GM19193 (cell line): ENCODE measurements around the gene GLTPD2.

Experiments used
- POLR2A ChIP-seq: IDR thresholded peaks from 4 replicates; pipeline ENCODE4 v1.6.1; 2011; ENCODE audit not compliant: insufficient read depth, insufficient read length; ENCODE audit errors: extremely low read depth

GLTPD2 gene

DNA sequence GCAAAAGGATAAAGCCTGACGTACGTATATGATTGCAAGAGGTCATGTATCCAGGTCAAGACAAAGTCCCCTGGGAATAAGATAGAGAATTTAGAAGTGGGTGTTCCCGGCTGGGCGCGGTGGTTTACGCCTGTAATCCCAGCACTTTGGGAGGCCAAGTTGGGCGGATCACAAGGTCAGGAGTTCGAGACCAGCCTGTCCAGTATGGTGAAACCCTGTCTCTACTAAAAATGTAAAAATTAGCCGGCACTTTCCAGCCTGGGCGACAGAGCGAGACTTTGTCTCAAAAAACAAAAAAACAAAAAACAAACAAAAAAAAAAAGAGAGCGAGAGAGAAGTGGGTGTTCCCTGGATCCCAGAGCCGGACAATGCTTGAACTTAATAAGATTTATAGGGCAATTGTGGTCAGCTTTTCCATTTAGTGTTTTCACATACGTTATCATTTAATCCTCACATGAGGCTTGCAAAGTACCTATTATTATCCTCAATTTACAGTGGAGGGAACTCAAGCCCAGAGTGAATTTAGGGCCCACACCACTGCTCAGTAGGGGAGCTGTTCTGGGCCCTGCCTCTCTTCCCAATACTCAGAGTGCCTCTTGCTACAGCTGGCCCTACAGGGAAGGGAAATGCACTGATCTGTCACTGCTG, 481 bp upstream of the GLTPD2 start:
- no peak for TF ChIP-seq POLR2A

DNA sequence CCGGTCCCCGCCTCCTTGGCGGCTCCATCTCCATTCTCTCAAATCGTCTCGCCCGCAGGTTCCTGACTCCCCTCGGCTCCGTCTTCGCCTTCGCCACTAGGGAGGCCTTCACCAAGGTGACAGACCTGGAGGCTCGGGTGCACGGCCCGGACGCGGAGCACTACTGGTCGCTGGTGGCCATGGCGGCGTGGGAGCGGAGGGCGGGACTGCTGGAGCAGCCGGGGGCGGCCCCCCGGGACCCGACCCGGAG, 862 bp downstream of the GLTPD2 start:
- no peak for TF ChIP-seq POLR2A

DNA sequence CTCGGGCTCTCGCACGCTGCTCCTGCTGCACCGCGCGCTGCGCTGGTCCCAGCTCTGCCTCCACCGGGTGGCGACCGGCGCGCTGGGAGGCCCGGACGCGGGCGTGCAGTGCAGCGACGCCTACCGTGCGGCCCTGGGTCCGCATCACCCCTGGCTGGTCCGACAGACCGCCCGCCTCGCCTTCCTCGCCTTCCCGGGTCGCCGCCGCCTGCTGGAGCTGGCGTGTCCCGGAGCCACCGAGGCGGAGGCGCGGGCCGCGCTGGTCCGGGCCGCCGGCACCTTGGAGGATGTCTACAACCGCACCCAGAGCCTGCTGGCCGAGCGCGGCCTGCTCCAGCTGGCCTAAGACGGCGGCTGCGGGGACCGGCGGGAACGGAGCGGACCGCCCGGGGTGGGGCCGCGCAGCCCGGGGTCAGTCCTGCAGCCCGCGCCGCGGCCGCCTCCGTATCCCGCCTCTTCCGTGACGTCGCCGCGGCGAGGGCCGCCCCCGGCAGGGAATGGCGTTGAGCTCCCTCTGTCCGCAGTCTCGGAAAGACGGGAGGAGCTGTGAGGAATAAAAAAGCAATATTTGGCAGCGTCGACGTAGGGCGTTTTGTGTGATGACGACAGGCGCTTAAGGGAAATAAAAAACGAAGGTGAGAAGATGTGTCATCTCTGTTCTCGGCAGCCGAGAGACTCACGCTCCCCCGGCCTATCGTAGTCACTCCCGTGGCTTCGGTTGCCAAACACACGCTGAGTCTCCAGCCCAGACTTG, 1.4 kb downstream of the GLTPD2 start:
- peak; percentile 71 for TF ChIP-seq POLR2A

DNA sequence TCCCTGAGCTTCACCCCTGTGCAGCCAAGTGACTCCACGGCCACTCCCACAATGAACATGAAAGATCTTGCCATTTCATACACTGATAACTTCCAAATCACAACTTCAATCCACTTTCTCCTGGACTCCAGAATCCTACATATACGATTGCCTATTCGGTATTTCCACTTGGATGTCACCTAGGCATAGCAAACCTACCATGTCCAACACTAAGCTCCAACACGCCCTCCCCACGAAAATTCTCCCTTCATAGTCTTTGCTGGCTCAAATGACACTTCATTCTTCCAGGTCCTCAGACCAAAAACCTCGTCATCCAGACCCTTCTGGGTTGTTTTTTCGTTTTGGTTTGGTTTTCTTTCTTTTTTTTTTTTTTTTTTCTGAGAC, 1.9 kb downstream of the GLTPD2 start:
- TF ChIP-seq POLR2A: no peak

DNA sequence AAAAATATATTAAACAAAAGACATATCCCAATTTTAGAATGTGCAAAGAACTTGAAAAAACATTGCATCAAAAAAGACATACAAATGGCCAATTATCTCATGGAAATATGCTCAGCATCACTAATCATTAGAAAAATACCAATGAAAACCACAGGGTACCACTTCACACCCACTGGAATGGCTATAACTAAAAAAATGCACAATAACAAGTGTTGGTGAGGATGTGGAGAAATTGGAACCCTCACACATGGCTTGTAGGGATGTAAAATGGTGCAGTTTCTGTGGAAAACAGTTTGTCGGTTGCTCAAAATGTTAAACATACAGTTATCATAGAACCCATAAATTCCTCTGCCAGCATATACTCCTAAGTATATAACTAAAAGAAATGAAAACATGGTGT, 6.4 kb downstream of the GLTPD2 start:
- TF ChIP-seq POLR2A: no peak

DNA sequence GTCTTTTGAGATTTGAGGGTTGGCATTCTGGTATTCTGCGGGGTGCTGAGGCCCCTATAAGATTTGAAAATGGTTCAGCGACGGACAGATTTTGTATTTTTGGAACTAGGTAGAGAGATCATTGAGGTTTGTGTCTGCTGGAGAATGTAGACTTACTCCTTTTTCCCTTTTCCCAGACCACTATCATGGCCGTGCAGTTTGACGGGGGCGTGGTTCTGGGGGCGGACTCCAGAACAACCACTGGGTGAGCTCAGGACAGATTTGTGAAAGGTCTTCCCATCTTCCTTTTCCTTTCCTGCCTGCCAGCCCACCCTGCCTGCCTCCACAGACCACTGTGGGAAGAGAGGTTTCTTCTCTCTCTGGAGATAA, 7.8 kb downstream of the GLTPD2 start:
- no peak for TF ChIP-seq POLR2A

DNA sequence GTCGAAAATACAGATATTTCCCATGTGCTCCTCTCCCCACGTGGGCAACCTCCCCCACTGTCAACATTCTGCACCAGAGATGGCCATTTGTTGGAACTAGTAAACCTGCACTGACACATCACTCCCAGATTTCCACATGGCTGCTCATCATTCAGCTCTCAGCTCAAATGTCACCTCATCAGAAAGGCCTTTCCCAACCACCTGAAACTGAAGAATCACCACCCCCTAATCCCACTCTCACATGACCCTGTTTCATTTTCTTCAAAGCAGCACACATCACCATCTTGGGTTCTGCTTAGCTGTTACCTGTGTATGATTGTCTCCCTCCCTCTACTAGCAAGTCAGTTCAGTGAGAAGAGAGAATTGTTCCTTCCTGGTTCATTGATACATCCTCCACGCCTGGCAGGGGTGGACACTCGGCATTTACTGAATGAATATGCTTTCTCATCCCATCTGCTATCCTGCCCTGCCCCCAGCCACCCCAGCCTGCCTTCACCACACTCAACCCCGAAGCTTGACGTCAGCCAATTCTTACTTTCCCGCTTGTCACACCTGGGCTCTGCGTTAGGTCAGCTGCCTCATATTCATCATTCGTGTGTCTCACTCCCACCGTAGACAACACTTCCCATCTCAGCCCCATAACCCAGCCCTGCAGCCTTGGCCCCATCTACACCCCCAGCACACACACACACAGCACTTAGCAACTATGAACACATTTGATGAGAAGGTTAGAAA, 11.9 kb downstream of the GLTPD2 start:
- TF ChIP-seq POLR2A: no peak

DNA sequence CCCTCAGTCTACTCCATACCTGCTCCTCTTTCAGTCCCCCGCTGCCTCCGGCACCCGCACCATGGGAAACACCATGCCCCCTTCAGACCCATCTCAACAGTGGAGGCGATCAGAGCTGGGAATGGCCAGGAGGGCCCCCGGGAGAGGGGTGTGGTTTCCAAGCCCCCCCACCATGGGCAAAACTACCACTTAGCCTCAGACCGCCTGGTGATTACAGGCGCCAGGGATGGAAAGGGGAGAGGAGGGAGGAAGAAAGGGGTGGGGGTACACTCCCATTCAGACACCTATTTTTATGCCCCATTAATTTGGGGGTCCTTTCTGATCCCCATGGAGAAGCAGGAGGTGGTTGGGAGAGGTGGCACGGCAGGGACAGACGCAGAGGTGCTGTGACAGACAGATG, 13.5 kb downstream of the GLTPD2 start, which contains the start of gene C17orf114:
TSS of gene C17orf114 (minus strand) at position 101 of the 400 bp plus-strand sequence.
- no peak for TF ChIP-seq POLR2A

DNA sequence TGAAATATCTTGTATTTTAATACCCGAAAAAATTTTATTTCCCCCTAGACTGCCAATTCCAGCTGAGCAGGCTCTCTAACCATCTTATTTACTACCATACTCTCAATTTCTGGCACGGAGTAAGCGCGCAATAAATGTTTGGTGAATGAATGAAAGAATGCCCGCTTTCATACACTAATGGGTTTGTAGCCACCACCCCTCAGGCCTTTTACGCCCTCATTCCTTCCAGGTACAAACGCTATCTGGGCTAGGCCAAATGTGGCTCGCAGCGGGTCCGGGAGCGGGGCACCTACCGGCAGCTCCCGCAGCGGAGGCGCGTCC, 17.7 kb downstream of the GLTPD2 start:
- no peak for TF ChIP-seq POLR2A

DNA sequence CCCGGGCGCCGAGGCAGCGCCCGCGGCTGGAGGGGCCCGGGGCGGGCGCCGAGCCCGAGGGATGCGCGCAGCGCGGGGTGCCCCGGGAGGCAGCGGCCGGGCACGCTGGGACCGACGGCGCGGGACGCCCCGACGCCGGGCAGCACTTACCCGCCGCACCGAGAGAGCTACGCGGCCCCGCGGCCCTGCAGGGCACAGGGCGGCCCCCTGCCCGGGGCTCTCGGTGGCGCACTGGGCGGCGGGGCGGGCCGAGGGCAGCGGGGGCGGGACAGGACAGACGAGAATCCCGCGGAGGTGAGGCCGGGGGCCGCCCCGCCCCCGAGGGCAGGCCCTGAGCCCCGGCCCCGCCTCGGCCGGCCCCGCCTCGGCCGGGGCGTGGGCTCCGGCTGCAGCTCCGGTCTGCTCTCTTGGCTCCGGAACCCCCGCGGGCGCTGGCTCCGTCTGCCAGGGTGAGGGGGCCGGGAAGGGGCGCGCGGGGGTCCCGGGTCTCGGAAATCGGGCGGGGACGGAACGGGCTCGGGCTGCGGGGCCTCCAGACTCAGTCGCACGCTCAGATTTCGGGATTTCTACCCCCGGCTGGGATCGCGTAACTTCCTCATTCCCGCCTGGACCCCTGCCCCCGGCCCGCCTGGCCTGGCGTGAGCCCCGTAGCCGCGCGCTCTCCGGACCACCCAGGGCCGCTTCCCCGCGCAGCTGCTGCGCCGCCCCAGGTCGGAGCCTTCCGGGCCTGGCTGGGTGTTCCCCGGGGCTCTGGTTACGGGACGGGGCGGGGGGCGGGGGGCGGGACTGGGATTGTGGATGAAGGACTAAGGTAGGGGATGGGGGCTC, 18.2 kb downstream of the GLTPD2 start, which contains the start of gene PLD2:
TSS of gene PLD2 (plus strand) at position 376 of the 828 bp plus-strand sequence. CDS start 621 bp downstream, outside the sequence.
- peak; percentile 69 for TF ChIP-seq POLR2A

DNA sequence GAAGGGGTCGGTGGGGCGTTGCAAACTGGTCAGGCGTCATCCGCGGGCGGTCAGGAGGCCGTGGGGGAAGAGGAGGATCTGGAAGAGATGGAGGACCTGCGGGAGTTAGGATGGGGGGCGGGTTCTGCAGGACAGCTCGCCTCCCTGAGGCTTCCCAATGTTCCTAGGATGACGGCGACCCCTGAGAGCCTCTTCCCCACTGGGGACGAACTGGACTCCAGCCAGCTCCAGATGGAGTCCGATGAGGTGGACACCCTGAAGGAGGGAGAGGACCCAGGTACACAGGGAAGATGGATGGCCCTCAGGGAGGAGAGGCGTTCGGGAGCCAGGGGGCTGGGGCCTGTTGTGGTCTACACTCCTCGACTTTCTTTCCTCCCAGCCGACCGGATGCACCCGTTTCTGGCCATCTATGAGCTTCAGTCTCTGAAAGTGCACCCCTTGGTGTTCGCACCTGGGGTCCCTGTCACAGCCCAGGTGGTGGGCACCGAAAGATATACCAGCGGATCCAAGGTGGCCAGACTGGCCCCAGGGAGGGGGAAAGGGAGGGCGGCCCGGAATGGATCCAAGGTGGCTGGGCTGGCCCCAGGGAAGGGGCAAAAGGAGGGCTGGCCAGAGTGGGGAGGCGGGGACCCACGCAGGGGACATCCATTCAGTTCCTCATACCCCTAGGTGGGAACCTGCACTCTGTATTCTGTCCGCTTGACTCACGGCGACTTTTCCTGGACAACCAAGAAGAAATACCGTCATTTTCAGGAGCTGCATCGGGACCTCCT, 19.0 kb downstream of the GLTPD2 start:
- TF ChIP-seq POLR2A: no peak

DNA sequence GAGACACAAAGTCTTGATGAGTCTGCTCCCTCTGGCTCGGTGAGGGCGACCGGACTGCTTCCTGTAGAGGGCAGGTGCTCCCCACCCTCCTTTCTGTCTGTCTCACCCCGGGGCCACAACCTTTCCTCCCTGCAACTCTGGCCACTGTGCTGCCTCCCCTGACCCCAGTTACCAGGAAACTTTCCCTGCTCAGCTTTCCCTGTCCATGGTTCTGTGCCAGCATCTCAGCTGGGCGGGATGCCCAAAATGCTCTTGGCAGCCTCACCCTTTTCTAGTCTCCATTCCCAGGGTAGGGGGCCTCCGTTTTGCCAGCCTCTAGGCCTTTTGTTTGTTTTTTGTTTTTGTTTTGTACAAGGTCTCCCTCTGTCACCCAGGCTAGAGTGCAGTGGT, 19.6 kb downstream of the GLTPD2 start:
- no peak for TF ChIP-seq POLR2A

DNA sequence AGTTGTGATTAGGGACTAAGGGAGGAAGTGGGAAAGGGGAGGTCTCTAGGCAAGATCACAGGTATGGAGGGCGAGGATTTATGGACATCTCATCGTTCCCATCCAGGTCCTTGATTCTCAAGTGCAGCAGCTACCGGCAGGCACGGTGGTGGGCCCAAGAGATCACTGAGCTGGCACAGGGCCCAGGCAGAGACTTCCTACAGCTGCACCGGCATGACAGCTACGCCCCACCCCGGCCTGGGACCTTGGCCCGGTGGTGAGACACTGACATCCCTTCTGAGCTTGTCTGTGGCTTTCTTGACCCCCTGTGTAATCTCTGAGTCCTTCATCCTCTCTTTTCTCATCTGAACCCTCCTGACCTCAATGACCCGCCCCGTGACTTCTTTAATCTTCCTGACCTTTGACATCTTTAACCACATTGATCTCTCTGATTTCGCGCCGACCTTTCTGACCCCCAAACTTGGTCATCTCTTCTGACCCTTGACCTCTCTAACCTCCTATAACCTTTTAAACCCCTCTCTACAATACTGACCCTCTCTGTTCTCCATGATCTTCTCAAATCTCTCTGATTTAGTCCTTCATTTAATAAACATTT, 22.0 kb downstream of the GLTPD2 start:
- TF ChIP-seq POLR2A: no peak

DNA sequence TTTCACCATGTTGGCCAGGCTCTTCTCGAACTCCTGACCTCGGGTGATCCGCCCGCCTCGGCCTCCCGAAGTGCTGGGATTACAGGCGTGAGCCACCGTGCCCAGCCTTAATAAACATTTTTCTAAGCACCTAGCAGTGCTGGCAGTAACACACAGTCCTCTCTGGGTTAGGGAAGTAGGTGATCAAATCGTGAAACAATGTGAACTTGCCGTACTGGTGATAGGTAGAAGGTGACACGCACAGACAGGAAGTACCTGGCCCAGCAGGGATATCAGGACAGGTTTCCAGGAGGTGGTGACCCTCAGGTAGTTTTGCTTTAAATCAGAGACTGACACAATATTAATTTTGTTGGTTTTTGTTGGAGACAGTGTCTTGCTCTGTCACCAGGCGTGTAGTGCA, 22.7 kb downstream of the GLTPD2 start:
- TF ChIP-seq POLR2A: no peak
